ENCODE measurements around the gene FAM107B. TPM values are rescaled to one million over a fixed set of nuclear protein-coding genes. Genes with fewer than 3 reads are reported as not detected.

Gene FAM107B
- total RNA-seq, 1 donor from 2014 or later = 13.6 TPM

- no peaks in the 10 kb centered on the region for H3K27me3 ChIP-seq (ENCODE audit: control insufficient read depth in 3 of 3, insufficient read depth in 3 of 3, low read length in 3 of 3)
- H3K9me3 ChIP-seq (ENCODE audit: control insufficient read depth in 3 of 3, low read length in 3 of 3) = no peaks in the 10 kb centered on the region
- H3K4me3 ChIP-seq (ENCODE audit: low read length in 3 of 3) = no peak overlapping the region
- no peak overlapping the region for H3K9ac ChIP-seq (ENCODE audit: low read depth in 1 of 3, low read length in 3 of 3)
- H3K36me3 ChIP-seq (ENCODE audit: control insufficient read depth in 3 of 3, insufficient read depth in 3 of 3, low read length in 3 of 3) = no peaks in the 10 kb centered on the region
- no peak overlapping the region for H3K27ac ChIP-seq (ENCODE audit: low read depth, low read length)
- H3K4me1 ChIP-seq (ENCODE audit: control insufficient read depth in 3 of 3, insufficient read depth in 3 of 3, low read length in 3 of 3) = no peaks in the 10 kb centered on the region
Measured at GRCh38 chr10:14810969-14811953, 36.6 kb upstream of the FAM107B start.

GRCh38 chr10:14806318-14806717 lies 31.6 kb upstream of the FAM107B start:
- no peak overlapping the region for H3K9ac ChIP-seq (ENCODE audit: low read depth in 1 of 3, low read length in 3 of 3)
- H3K27ac ChIP-seq (ENCODE audit: low read depth, low read length) = no peak overlapping the region
- H3K4me3 ChIP-seq (ENCODE audit: low read length in 3 of 3) = no peak overlapping the region
- peaks cover 0 to 5% (median 3%) of the 10 kb centered on the region in 3 donors for H3K27me3 ChIP-seq (ENCODE audit: control insufficient read depth in 3 of 3, insufficient read depth in 3 of 3, low read length in 3 of 3)
- no peaks in the 10 kb centered on the region for H3K4me1 ChIP-seq (ENCODE audit: control insufficient read depth in 3 of 3, insufficient read depth in 3 of 3, low read length in 3 of 3)
- H3K36me3 ChIP-seq (ENCODE audit: control insufficient read depth in 3 of 3, insufficient read depth in 3 of 3, low read length in 3 of 3) = no peaks in the 10 kb centered on the region
- no peaks in the 10 kb centered on the region for H3K9me3 ChIP-seq (ENCODE audit: control insufficient read depth in 3 of 3, low read length in 3 of 3)

- Histone ChIP-seq H3K27ac (ENCODE audit: low read depth, low read length) (no peak overlapping the region), H3K4me3 (ENCODE audit: low read length in 3 of 3) (no peak overlapping the region), H3K27me3 (ENCODE audit: control insufficient read depth in 3 of 3, insufficient read depth in 3 of 3, low read length in 3 of 3) (peaks cover 0 to 5% (median 3%) of the 10 kb centered on the region in 3 donors), H3K36me3 (ENCODE audit: control insufficient read depth in 3 of 3, insufficient read depth in 3 of 3, low read length in 3 of 3) (no peaks in the 10 kb centered on the region), H3K4me1 (ENCODE audit: control insufficient read depth in 3 of 3, insufficient read depth in 3 of 3, low read length in 3 of 3) (no peaks in the 10 kb centered on the region), H3K9ac (ENCODE audit: low read depth in 1 of 3, low read length in 3 of 3) (no peak overlapping the region), H3K9me3 (ENCODE audit: control insufficient read depth in 3 of 3, low read length in 3 of 3) (no peaks in the 10 kb centered on the region)
Measured at GRCh38 chr10:14803827-14804226, 29.1 kb upstream of the FAM107B start.

- Histone ChIP-seq H3K27ac (ENCODE audit: low read depth, low read length) (no peak overlapping the region), H3K27me3 (ENCODE audit: control insufficient read depth in 3 of 3, insufficient read depth in 3 of 3, low read length in 3 of 3) (peaks cover 0 to 5% (median 3%) of the 10 kb centered on the region in 3 donors), H3K4me3 (ENCODE audit: low read length in 3 of 3) (no peak overlapping the region), H3K36me3 (ENCODE audit: control insufficient read depth in 3 of 3, insufficient read depth in 3 of 3, low read length in 3 of 3) (no peaks in the 10 kb centered on the region), H3K4me1 (ENCODE audit: control insufficient read depth in 3 of 3, insufficient read depth in 3 of 3, low read length in 3 of 3) (no peaks in the 10 kb centered on the region), H3K9ac (ENCODE audit: low read depth in 1 of 3, low read length in 3 of 3) (no peak overlapping the region), H3K9me3 (ENCODE audit: control insufficient read depth in 3 of 3, low read length in 3 of 3) (no peaks in the 10 kb centered on the region)
Measured at GRCh38 chr10:14801723-14802122, 27.0 kb upstream of the FAM107B start.

- no peaks in the 10 kb centered on the region for H3K9me3 ChIP-seq (ENCODE audit: control insufficient read depth in 3 of 3, low read length in 3 of 3)
- peaks cover 0 to 5% (median 3%) of the 10 kb centered on the region in 3 donors for H3K27me3 ChIP-seq (ENCODE audit: control insufficient read depth in 3 of 3, insufficient read depth in 3 of 3, low read length in 3 of 3)
- H3K4me3 ChIP-seq (ENCODE audit: low read length in 3 of 3) = no peak overlapping the region
- no peaks in the 10 kb centered on the region for H3K36me3 ChIP-seq (ENCODE audit: control insufficient read depth in 3 of 3, insufficient read depth in 3 of 3, low read length in 3 of 3)
- H3K9ac ChIP-seq (ENCODE audit: low read depth in 1 of 3, low read length in 3 of 3) = no peak overlapping the region
- H3K4me1 ChIP-seq (ENCODE audit: control insufficient read depth in 3 of 3, insufficient read depth in 3 of 3, low read length in 3 of 3) = no peaks in the 10 kb centered on the region
- H3K27ac ChIP-seq (ENCODE audit: low read depth, low read length) = no peak overlapping the region
Measured at GRCh38 chr10:14800397-14800796, 25.7 kb upstream of the FAM107B start.

- Histone ChIP-seq H3K27ac (ENCODE audit: low read depth, low read length) (no peak overlapping the region), H3K27me3 (ENCODE audit: control insufficient read depth in 3 of 3, insufficient read depth in 3 of 3, low read length in 3 of 3) (peaks cover 0 to 5% (median 3%) of the 10 kb centered on the region in 3 donors), H3K4me1 (ENCODE audit: control insufficient read depth in 3 of 3, insufficient read depth in 3 of 3, low read length in 3 of 3) (no peaks in the 10 kb centered on the region), H3K36me3 (ENCODE audit: control insufficient read depth in 3 of 3, insufficient read depth in 3 of 3, low read length in 3 of 3) (no peaks in the 10 kb centered on the region), H3K9ac (ENCODE audit: low read depth in 1 of 3, low read length in 3 of 3) (no peak overlapping the region), H3K9me3 (ENCODE audit: control insufficient read depth in 3 of 3, low read length in 3 of 3) (no peaks in the 10 kb centered on the region), H3K4me3 (ENCODE audit: low read length in 3 of 3) (no peak overlapping the region)
Measured at GRCh38 chr10:14798636-14799035, 23.9 kb upstream of the FAM107B start.

GRCh38 chr10:14787938-14788337 lies 13.2 kb upstream of the FAM107B start:
- Histone ChIP-seq H3K36me3 (ENCODE audit: control insufficient read depth in 3 of 3, insufficient read depth in 3 of 3, low read length in 3 of 3) (no peaks in the 10 kb centered on the region), H3K27me3 (ENCODE audit: control insufficient read depth in 3 of 3, insufficient read depth in 3 of 3, low read length in 3 of 3) (no peaks in the 10 kb centered on the region), H3K9me3 (ENCODE audit: control insufficient read depth in 3 of 3, low read length in 3 of 3) (peaks cover 0 to 2% (median 0%) of the 10 kb centered on the region in 3 donors), H3K9ac (ENCODE audit: low read depth in 1 of 3, low read length in 3 of 3) (no peak overlapping the region), H3K27ac (ENCODE audit: low read depth, low read length) (no peak overlapping the region), H3K4me3 (ENCODE audit: low read length in 3 of 3) (no peak overlapping the region), H3K4me1 (ENCODE audit: control insufficient read depth in 3 of 3, insufficient read depth in 3 of 3, low read length in 3 of 3) (no peaks in the 10 kb centered on the region)

GRCh38 chr10:14784459-14785055 lies 9.9 kb upstream of the FAM107B start:
- H3K4me1 ChIP-seq (ENCODE audit: control insufficient read depth in 3 of 3, insufficient read depth in 3 of 3, low read length in 3 of 3) = no peaks in the 10 kb centered on the region
- H3K4me3 ChIP-seq (ENCODE audit: low read length in 3 of 3) = no peak overlapping the region
- no peak overlapping the region for H3K9ac ChIP-seq (ENCODE audit: low read depth in 1 of 3, low read length in 3 of 3)
- peaks cover 0 to 2% (median 0%) of the 10 kb centered on the region in 3 donors for H3K9me3 ChIP-seq (ENCODE audit: control insufficient read depth in 3 of 3, low read length in 3 of 3)
- no peaks in the 10 kb centered on the region for H3K27me3 ChIP-seq (ENCODE audit: control insufficient read depth in 3 of 3, insufficient read depth in 3 of 3, low read length in 3 of 3)
- no peaks in the 10 kb centered on the region for H3K36me3 ChIP-seq (ENCODE audit: control insufficient read depth in 3 of 3, insufficient read depth in 3 of 3, low read length in 3 of 3)
- no peak overlapping the region for H3K27ac ChIP-seq (ENCODE audit: low read depth, low read length)

- Histone ChIP-seq H3K36me3 (ENCODE audit: control insufficient read depth in 3 of 3, insufficient read depth in 3 of 3, low read length in 3 of 3) (no peaks in the 10 kb centered on the region), H3K4me1 (ENCODE audit: control insufficient read depth in 3 of 3, insufficient read depth in 3 of 3, low read length in 3 of 3) (no peaks in the 10 kb centered on the region), H3K27me3 (ENCODE audit: control insufficient read depth in 3 of 3, insufficient read depth in 3 of 3, low read length in 3 of 3) (no peaks in the 10 kb centered on the region), H3K9me3 (ENCODE audit: control insufficient read depth in 3 of 3, low read length in 3 of 3) (peaks cover 0 to 2% (median 0%) of the 10 kb centered on the region in 3 donors), H3K4me3 (ENCODE audit: low read length in 3 of 3) (no peak overlapping the region), H3K27ac (ENCODE audit: low read depth, low read length) (no peak overlapping the region), H3K9ac (ENCODE audit: low read depth in 1 of 3, low read length in 3 of 3) (no peak overlapping the region)
Measured at GRCh38 chr10:14782691-14783363, 8.1 kb upstream of the FAM107B start.

Measured in skeletal muscle tissue (tissue), 4 donors.